ENCODE measurements around the gene B3GNT8.

DNA sequence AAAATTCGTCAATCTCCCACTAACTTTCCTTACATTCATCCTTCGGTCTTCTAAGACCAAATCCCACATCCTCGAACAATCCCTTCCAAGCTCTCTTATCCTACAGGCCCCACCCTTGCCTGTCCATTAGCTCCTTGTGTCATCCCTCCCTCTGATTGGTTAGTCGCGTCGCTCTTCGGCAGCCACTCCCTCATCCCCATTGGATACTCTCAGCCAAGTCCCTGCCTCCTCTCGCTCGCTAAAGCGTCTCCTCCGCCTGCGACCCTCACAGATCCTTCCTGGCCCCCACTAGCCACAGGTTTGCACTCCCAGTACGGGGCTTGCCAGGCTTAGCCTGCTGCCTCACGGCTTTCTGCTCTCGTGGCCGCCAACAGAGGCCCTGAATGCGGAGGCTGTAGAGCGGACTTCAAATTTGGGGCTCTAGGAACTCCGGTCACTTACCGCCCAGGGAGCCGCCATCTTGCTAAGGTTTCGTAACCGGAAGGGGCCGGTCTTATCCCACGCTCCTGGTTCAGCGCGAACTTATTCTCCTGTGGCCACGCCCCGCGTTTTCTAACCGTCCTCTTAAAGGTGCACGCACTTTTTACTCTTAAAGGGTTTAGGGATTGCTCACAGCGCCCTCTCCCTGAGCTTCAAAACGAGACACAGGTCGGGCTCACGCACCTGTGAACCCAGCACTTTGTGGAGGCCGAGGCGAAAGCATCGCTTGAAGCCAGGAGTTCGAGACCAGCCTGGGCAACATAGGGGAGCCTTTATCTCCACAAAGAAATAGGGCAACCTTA lies 12.5 kb upstream of the B3GNT8 start, which contains the start of gene DMAC2:
- TF ChIP-seq POLR2A (IDR thresholded peaks at IDR 0.05) (no peak), CTCF (IDR thresholded peaks at IDR 0.05) (peak in 2 of 3 experiments; percentile 23 to 34)

All from testis (tissue), 2 donors.